Peyer's patch (tissue), 4 donors: ENCODE data around the gene ATP11A.

Experiments
- CTCF ChIP-seq, 6 experiments: fragments of 450-650 bp in 4 of 6; fragments of 200-600 bp in 2 of 6; sonication (generic) in 1 of 6; IDR thresholded peaks; one replicate each; pipeline ENCODE4 v1.5.1; 2017 to 2019; ENCODE audit warnings: antibody characterized with exemption in 6 of 6, mild to moderate bottlenecking in 3 of 6, moderate library complexity in 1 of 6
- POLR2A ChIP-seq, 2 donors: fragments of 450-650 bp; IDR thresholded peaks; one replicate each; pipeline ENCODE4 v1.5.1; 2017; ENCODE audit warnings: antibody characterized with exemption in 2 of 2, mild to moderate bottlenecking in 2 of 2, moderate library complexity in 2 of 2

- TF ChIP-seq CTCF (IDR thresholded peaks at IDR 0.05) (no peak), POLR2A (IDR thresholded peaks at IDR 0.05) (no peak)
These were observed 37.2 kb upstream of the ATP11A start for GRCh38 chr13:112652512-112653070.
